GM21515 (cell line): ENCODE results near the gene ERBB3.
"Not testable (repeated sequence)": the region's sequence is repeated elsewhere in the genome, so short reads cannot be mapped to it uniquely, and the experiment has no call there.

Source experiments
- ATAC-seq: cut with Tn5 transposase; IDR thresholded peaks from one replicate; pipeline ENCODE4 v1.9.1; 2021; ENCODE audit not compliant: unreplicated experiment

Gene ERBB3

GRCh38 chr12:56110571-56110970, 30.6 kb downstream of the ERBB3 start:
- no peak for ATAC-seq

- ATAC-seq, result no peak
These were observed 34.1 kb downstream of the ERBB3 start for GRCh38 chr12:56114084-56114483.

- ATAC-seq, result no peak
These were observed 35.4 kb downstream of the ERBB3 start for GRCh38 chr12:56115329-56115728.

- ATAC-seq, result peak; percentile 35
These were observed 36.5 kb downstream of the ERBB3 start, which contains the start of gene RPL41 for GRCh38 chr12:56116267-56117081. RPL41 (plus strand) TSS chr12:56116633.

- not testable (repeated sequence) for ATAC-seq
These were observed 37.2 kb downstream of the ERBB3 start for GRCh38 chr12:56117082-56117706.

GRCh38 chr12:56117778-56118687, 38.1 kb downstream of the ERBB3 start, which contains the start of gene ZC3H10:
ZC3H10 (plus strand) TSS chr12:56118266; CDS start chr12:56120563, 2,297 bp downstream.
- ATAC-seq, result peak; percentile 82

GRCh38 chr12:56118688-56119357, 38.9 kb downstream of the ERBB3 start:
- no peak for ATAC-seq

GRCh38 chr12:56119361-56119796, 39.4 kb downstream of the ERBB3 start:
- ATAC-seq, result no peak

- no peak for ATAC-seq
These were observed 40.3 kb downstream of the ERBB3 start for GRCh38 chr12:56120158-56120846.

GRCh38 chr12:56121204-56121870, 41.4 kb downstream of the ERBB3 start:
- no peak for ATAC-seq

GRCh38 chr12:56122637-56123036, 42.7 kb downstream of the ERBB3 start:
- no peak for ATAC-seq

GRCh38 chr12:56124133-56124532, 44.2 kb downstream of the ERBB3 start:
- ATAC-seq, result no peak

- ATAC-seq, result no peak
These were observed 46.8 kb downstream of the ERBB3 start for GRCh38 chr12:56126732-56127239.

- ATAC-seq, result no peak
These were observed 47.5 kb downstream of the ERBB3 start for GRCh38 chr12:56127485-56127887.

- ATAC-seq, result peak; percentile 88
These were observed 48.1 kb downstream of the ERBB3 start, which contains the start of gene ESYT1 for GRCh38 chr12:56127888-56128669. ESYT1 (plus strand) TSS chr12:56128267; CDS start chr12:56128320, 53 bp downstream.

GRCh38 chr12:56128670-56129205, 48.8 kb downstream of the ERBB3 start:
- ATAC-seq, result no peak

- ATAC-seq, result no peak
These were observed 49.4 kb downstream of the ERBB3 start for GRCh38 chr12:56129206-56129941.
